NCI-H187 treated with DMSO at 0.1 percent for 48 hours (cell line): ENCODE results near the gene GALM.

Experiments
- DNase-seq: peaks from one replicate; lab custom pipeline; 2025; lab: John Stamatoyannopoulos, UW

Gene GALM

GRCh38 chr2:38775097-38775920, 109.4 kb downstream of the GALM start:
- DNase-seq, result no peak

GRCh38 chr2:38775921-38776225, 110.0 kb downstream of the GALM start:
- no peak for DNase-seq

- DNase-seq, result no peak
Measured at GRCh38 chr2:38776531-38776930, 110.6 kb downstream of the GALM start.

GRCh38 chr2:38778687-38779082, 112.8 kb downstream of the GALM start:
- no peak for DNase-seq

GRCh38 chr2:38783586-38783985, 117.7 kb downstream of the GALM start:
- no peak for DNase-seq
